T-helper 2 cell treated with Interferon-gamma antibody and Interleukin-4, amounts not matched to agents 100 ng/mL and 5 ng/mL, for 36 hours (primary cell): Measurements from ENCODE around the gene SLC39A2. TPM values are rescaled to one million over a fixed set of nuclear protein-coding genes. Genes with fewer than 3 reads are reported as not detected.

Source experiments
- intact Hi-C: fragments of 100-400 bp; cut with micrococcal nuclease; formaldehyde crosslinking; loops from one replicate; pipeline ENCODE4 v1.15.1; 2023
- total RNA-seq: library from RNA; stranded (reverse); gene quantifications from 2 replicates; pipeline ENCODE4 v1.2.3, GENCODE V29; 2022

SLC39A2 gene
- total RNA-seq, 1 donor from 2014 or later: 0.36 TPM

- intact Hi-C loops: no loop called here
These were observed 42.8 kb downstream of the SLC39A2 start, which contains the start of gene RNASE7 for GRCh38 chr14:21041676-21042433. RNASE7 (plus strand) TSS chr14:21042362; CDS start chr14:21042993, 631 bp downstream.

DNA sequence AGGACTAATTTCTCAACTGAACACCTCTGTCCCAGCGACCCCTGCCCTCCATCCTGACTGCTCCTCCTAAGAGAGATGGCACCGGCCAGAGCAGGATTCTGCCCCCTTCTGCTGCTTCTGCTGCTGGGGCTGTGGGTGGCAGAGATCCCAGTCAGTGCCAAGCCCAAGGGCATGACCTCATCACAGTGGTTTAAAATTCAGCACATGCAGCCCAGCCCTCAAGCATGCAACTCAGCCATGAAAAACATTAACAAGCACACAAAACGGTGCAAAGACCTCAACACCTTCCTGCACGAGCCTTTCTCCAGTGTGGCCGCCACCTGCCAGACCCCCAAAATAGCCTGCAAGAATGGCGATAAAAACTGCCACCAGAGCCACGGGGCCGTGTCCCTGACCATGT lies 43.8 kb downstream of the SLC39A2 start:
- intact Hi-C loops: no loop called here

- intact Hi-C loops: no loop called here
These were observed 44.4 kb downstream of the SLC39A2 start for GRCh38 chr14:21043387-21043973.

DNA sequence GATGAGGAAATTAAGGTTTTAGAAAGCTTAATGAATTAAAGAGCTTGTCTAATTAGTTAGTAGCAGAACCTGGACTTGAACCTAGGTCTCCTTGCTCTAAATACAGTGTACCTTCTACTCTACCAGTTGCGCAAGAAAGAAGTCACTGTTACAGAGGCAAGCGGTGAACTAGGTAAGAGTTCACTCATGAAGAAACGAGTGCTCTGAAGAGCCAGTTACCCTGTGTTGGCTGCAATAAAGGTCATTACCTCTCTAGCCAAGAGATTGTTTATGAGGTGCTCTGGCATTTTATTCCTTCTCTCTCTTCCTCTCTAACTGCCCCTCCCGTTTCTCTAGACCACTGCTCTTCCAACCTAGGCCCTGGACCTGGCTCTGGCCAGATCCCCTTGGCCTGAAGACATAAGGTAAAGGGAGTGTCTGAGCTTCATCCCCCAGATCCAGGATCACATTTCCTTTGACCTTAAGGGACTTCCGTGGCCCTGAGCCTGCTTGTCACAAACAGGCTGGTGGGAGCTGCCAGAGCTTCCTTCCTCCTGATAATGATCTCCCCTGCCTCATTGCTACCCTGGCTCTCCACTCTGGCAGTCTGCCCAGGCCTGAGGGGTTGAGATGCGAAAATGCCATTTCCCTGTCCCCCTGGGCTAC lies 45.0 kb downstream of the SLC39A2 start:
- intact Hi-C loops: no loop called here

DNA sequence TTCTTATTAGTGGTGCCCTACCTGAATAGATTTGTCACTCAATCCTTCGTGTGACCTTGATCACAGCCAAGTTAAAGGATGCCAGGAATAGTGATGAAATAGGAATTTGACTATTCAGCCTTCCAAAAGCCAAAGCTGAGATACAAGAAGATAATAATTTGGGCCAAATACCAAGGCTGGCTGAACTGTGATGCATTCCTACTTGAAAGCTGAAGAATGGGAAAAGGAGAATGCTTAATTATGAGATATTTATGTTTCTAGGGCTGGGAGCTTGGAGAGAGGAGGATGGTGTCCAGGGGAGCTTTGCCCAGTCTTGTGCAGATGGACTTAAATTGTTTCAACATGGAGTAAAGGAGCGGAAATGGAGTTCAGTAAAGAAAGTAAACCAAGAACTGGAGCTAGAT lies 48.3 kb downstream of the SLC39A2 start:
- intact Hi-C loops: no loop called here

DNA sequence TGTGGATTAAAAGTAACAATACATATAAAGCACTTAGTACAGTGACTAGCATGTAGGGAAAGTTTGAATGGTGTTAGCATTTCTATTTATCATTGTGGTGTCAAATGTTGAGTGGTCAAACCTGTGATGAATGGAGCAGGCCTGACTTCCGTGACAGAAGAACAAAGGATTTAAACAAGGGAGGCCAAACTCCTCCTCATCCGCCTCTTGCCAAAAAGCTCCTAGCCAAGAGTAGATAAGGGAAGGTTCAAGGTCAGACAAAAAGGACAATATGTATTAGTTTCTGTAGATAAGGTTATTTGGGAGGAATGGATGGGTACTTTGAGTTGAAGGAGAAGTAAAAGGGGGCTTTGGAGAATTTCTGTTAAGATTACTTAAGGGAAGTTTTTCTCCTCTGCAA lies 49.5 kb downstream of the SLC39A2 start:
- intact Hi-C loops: no loop called here

DNA sequence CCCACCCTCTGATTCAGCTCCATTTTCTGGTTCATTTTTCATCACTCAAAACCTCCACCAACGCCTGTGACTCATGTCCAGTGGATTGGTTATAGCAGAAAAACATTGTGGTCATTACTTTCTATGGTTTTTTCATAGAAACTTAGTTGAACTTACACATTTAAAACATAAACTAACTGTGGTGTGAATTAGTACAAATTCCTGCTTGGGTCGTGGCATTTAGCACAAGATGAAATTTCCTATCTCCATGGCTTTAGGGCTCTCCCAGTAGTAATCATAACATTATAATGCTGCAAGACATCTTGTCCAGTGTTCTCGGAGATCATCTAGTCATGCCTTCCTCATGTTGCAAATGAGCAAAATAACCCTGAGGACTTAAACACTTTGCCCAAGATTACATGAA lies 50.2 kb downstream of the SLC39A2 start:
- intact Hi-C loops: no loop called here

GRCh38 chr14:21050597-21050996 lies 51.5 kb downstream of the SLC39A2 start:
- intact Hi-C loops: no loop called here

Other genes starting within 250 kb of the SLC39A2 start
- gene EDDM3B, start 230.9 kb upstream of the SLC39A2 start, total RNA-seq: not detected in 2 replicates
- 3.3 and 3.5 TPM in 2 replicates for gene RNASE6, start 218.0 kb upstream of the SLC39A2 start, total RNA-seq
- not detected in 2 replicates for gene RNASE1, start 196.4 kb upstream of the SLC39A2 start, total RNA-seq
- gene RNASE3, start 107.9 kb upstream of the SLC39A2 start, total RNA-seq: not detected in 2 replicates
- not detected in 2 replicates for gene RNASE2, start 43.8 kb upstream of the SLC39A2 start, total RNA-seq
- gene METTL17, start 9.3 kb upstream of the SLC39A2 start, total RNA-seq: 92.9 and 102 TPM in 2 replicates
- gene NDRG2, start 25.8 kb downstream of the SLC39A2 start, total RNA-seq: 5.6 and 6.2 TPM in 2 replicates
- not detected in 2 replicates for gene TPPP2, start 30.9 kb downstream of the SLC39A2 start, total RNA-seq
- gene RNASE13, start 35.5 kb downstream of the SLC39A2 start, total RNA-seq: not detected in 2 replicates
- gene RNASE7, start 43.1 kb downstream of the SLC39A2 start, total RNA-seq: not detected in 2 replicates
- not detected in 2 replicates for gene RNASE8, start 58.5 kb downstream of the SLC39A2 start, total RNA-seq
- gene ARHGEF40, start 71.0 kb downstream of the SLC39A2 start, total RNA-seq: not detected in 2 replicates
- 5.5 and 7.3 TPM in 2 replicates for gene ZNF219, start 99.4 kb downstream of the SLC39A2 start, total RNA-seq
- not detected in 2 replicates for gene TMEM253, start 101.8 kb downstream of the SLC39A2 start, total RNA-seq
- gene OR5AU1, start 156.8 kb downstream of the SLC39A2 start, total RNA-seq: not detected in 2 replicates